GM21526 (cell line): ENCODE measurements around the gene PIP5K1B.
A peak's percentile ranks its signal among the peaks of the same experiment; 100 is the strongest.

Experiments
- ATAC-seq: cut with Tn5 transposase; IDR thresholded peaks from one replicate; pipeline ENCODE4 v1.9.1; 2021; ENCODE audit warnings: moderate library complexity; ENCODE audit not compliant: unreplicated experiment, low FRiP score

The PIP5K1B gene

GRCh38 chr9:68706363-68707201 is 1.5 kb downstream of the PIP5K1B start:
- peak; percentile 31 for ATAC-seq

GRCh38 chr9:68707801-68708488 is 2.9 kb downstream of the PIP5K1B start:
- no peak for ATAC-seq

- ATAC-seq: no peak
Measured at GRCh38 chr9:68708513-68708912, 3.5 kb downstream of the PIP5K1B start.

GRCh38 chr9:68709291-68710110 is 4.5 kb downstream of the PIP5K1B start:
- no peak for ATAC-seq

- no peak for ATAC-seq
Measured at GRCh38 chr9:68710111-68710471, 5.1 kb downstream of the PIP5K1B start.

GRCh38 chr9:68711281-68711680 is 6.2 kb downstream of the PIP5K1B start:
- ATAC-seq: no peak

- ATAC-seq: no peak
Measured at GRCh38 chr9:68711932-68712331, 6.9 kb downstream of the PIP5K1B start.

- ATAC-seq: no peak
Measured at GRCh38 chr9:68714416-68715180, 9.6 kb downstream of the PIP5K1B start.

GRCh38 chr9:68715181-68715456 is 10.1 kb downstream of the PIP5K1B start:
- ATAC-seq: no peak

- no peak for ATAC-seq
Measured at GRCh38 chr9:68717552-68718443, 12.8 kb downstream of the PIP5K1B start.

GRCh38 chr9:68719847-68720246 is 14.8 kb downstream of the PIP5K1B start:
- no peak for ATAC-seq

- ATAC-seq: no peak
Measured at GRCh38 chr9:68720656-68721313, 15.7 kb downstream of the PIP5K1B start.

GRCh38 chr9:68721666-68722330 is 16.8 kb downstream of the PIP5K1B start:
- ATAC-seq: no peak

- no peak for ATAC-seq
Measured at GRCh38 chr9:68725070-68725469, 20.0 kb downstream of the PIP5K1B start.

- ATAC-seq: no peak
Measured at GRCh38 chr9:68726489-68726888, 21.4 kb downstream of the PIP5K1B start.

- no peak for ATAC-seq
Measured at GRCh38 chr9:68727636-68728035, 22.6 kb downstream of the PIP5K1B start.

- no peak for ATAC-seq
Measured at GRCh38 chr9:68728731-68729130, 23.7 kb downstream of the PIP5K1B start.

- no peak for ATAC-seq
Measured at GRCh38 chr9:68730570-68731235, 25.7 kb downstream of the PIP5K1B start.
